Loucy (cell line): ENCODE data around the gene CAPZA3.

ENCODE experiments used
- EZH2phosphoT487 ChIP-seq: fragments of 200-600 bp; IDR thresholded peaks from 2 replicates; pipeline ENCODE4 v1.6.1; 2018; ENCODE audit warnings: antibody characterized with exemption, mild to moderate bottlenecking, moderate library complexity, borderline replicate concordance
- TF ChIP-seq, protein P1 (sequence below): fragments of 200-600 bp; sonication (generic); conservative IDR thresholded peaks from 2 replicates; pipeline ENCODE4 v1.5.1; 2014; ENCODE audit warnings: mild to moderate bottlenecking, antibody characterized with exemption, low read length

DNA sequence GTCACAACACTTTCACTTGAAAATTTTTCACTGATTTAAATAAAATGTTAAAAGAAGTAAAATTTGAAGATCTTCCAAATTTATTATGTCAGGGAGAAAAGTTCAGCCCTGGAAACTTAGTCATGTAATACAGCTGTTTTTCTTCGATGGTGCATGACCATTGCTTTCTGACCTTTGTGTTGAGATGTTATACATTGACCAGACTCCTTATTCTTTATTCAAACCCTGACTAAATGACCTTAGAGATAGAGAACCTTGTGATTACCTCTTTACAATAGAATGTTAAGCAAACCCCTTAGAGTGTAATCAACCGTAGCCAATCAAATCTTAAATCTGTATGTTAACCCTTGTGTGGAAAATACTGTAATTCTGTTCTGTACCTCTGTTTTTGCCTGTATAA is 34.6 kb upstream of the CAPZA3 start:
- TF ChIP-seq, protein P1, sequence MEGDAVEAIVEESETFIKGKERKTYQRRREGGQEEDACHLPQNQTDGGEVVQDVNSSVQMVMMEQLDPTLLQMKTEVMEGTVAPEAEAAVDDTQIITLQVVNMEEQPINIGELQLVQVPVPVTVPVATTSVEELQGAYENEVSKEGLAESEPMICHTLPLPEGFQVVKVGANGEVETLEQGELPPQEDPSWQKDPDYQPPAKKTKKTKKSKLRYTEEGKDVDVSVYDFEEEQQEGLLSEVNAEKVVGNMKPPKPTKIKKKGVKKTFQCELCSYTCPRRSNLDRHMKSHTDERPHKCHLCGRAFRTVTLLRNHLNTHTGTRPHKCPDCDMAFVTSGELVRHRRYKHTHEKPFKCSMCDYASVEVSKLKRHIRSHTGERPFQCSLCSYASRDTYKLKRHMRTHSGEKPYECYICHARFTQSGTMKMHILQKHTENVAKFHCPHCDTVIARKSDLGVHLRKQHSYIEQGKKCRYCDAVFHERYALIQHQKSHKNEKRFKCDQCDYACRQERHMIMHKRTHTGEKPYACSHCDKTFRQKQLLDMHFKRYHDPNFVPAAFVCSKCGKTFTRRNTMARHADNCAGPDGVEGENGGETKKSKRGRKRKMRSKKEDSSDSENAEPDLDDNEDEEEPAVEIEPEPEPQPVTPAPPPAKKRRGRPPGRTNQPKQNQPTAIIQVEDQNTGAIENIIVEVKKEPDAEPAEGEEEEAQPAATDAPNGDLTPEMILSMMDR, result no peak
- TF ChIP-seq EZH2phosphoT487, result no peak
